Adrenal gland (tissue), 12 donors: ENCODE results near the gene ARHGAP36. TPM values are rescaled to one million over a fixed set of nuclear protein-coding genes. Genes with fewer than 3 reads are reported as not detected.

Experiments used
- DNase-seq, 7 donors: peaks; one replicate each; pipeline ENCODE4 v3.0.0-alpha.2; 2019 to 2020
- H3K27ac ChIP-seq, 5 donors: fragments of 200-600 bp; sonication (generic) in 4 of 5; 1 replicate in 3 of 5; 2 replicates in 2 of 5; pipeline versions ENCODE4 v1.5.1 to v1.8.0; 2016 to 2020; ENCODE audit warnings: mild to moderate bottlenecking in 1 of 5
- H3K27me3 ChIP-seq: fragments of 200-600 bp; 2 replicates; pipeline ENCODE4 v1.8.0; 2021
- H3K36me3 ChIP-seq, 2 donors: fragments of 200-600 bp; replicated peaks in 1 of 2; 1 replicate in 1 of 2; 2 replicates in 1 of 2; pipeline versions ENCODE4 v1.5.1 to v1.8.0; 2018 to 2022
- H3K4me1 ChIP-seq, 2 donors: fragments of 200-600 bp; replicated peaks in 1 of 2; 1 replicate in 1 of 2; 2 replicates in 1 of 2; pipeline versions ENCODE4 v1.5.1 to v1.8.0; 2018 to 2021
- H3K4me3 ChIP-seq, 4 donors: fragments of 200-600 bp; sonication (generic) in 3 of 4; one replicate each; pipeline ENCODE4 v1.5.1; 2016 to 2018
- H3K9me3 ChIP-seq, 3 donors: fragments of 200-600 bp; sonication (generic) in 1 of 3; replicated peaks in 1 of 3; 1 replicate in 2 of 3; 2 replicates in 1 of 3; pipeline versions ENCODE4 v1.5.1 to v1.8.0; 2016 to 2021
- POLR2A ChIP-seq, 2 donors: fragments of 450-650 bp; IDR thresholded peaks; one replicate each; pipeline ENCODE4 v1.6.1; 2017; ENCODE audit warnings: antibody characterized with exemption in 2 of 2, mild to moderate bottlenecking in 2 of 2, moderate library complexity in 1 of 2
- WGBS, 4 donors: extraction: QIAGEN DNeasy Blood & Tissue Kit in 2 of 4; methylation state at CpG; one replicate each; pipeline versions ENCODE4 v1.1.5 to v1.1.7; 2013 to 2017; 5-methylcytosine and 5-hydroxymethylcytosine counted together
- intact Hi-C, 2 donors: fragments of 100-400 bp; cut with DNase I; formaldehyde crosslinking; loops; one replicate each; pipeline versions ENCODE4 v1.14.1 to v1.15.0; 2022 to 2023
- polyA plus RNA-seq, 3 donors: library from polyadenylated mRNA; stranded (reverse); fragments of 200-250 nt in 2 of 3; fragments of 350-450 nt in 1 of 3; fragmentation: Illumina TruSeq in 1 of 3; extraction: RNeasy Lipid Tissue Mini Kit (QIAGEN cat#74804) in 1 of 3; gene quantifications; one replicate each; pipeline ENCODE4 v1.2.3, GENCODE V29; 2013 to 2014
- total RNA-seq, 9 donors: library from RNA; depleted of rRNA in 4 of 9; stranded (reverse); fragments of >200 nt in 4 of 9; fragments of 120-200 nt in 1 of 9; fragmentation: NEBNext Ultra II Directional in 1 of 9; extraction: Animal tissue kit (Norgen Biotek cat#: 25700) in 1 of 9; gene quantifications; one replicate each; pipeline versions ENCODE4 v1.1.0 to v1.2.4, GENCODE V29; 2013 to 2023
- TF ChIP-seq, protein P1 (sequence below), 6 experiments: fragments of 450-650 bp in 4 of 6; fragments of 200-600 bp in 2 of 6; sonication (generic) in 1 of 6; IDR thresholded peaks; 1 replicate in 5 of 6; 2 replicates in 1 of 6; pipeline versions ENCODE4 v1.5.1 to v1.8.0; 2016 to 2021; ENCODE audit warnings: antibody characterized with exemption in 6 of 6, mild to moderate bottlenecking in 2 of 6, moderate library complexity in 1 of 6
- donor health status: healthy with polysubstance abuse.
- donor health status: Bipolar disorder and iron deficiency.
- donor health status: DM: yes; HTN: yes; CAD: no.
- donor health status: DM: no; HTN: no; CAD: no.
- donor health status: DM: no; HTN: no; CAD: no.
- donor health status: DM: yes; HTN: yes; CAD: no.

The ARHGAP36 gene
- total and polyA plus RNA-seq, 12 donors = 0.12 to 317 (median 13.6) TPM; not detected in 1

GRCh38 chrX:131139072-131139471, 80.9 kb downstream of the ARHGAP36 start:
- WGBS, 4 donors = 77 to 100% (median 85%) methylated on average over 2 of the region's 2 CpGs
- Histone ChIP-seq H3K4me1 (no peaks in the 10 kb centered on the region), H3K4me3 (no peak overlapping the region), H3K9me3 (no peaks in the 10 kb centered on the region), H3K36me3 (no peaks in the 10 kb centered on the region), H3K27ac (no peak overlapping the region), H3K27me3 (no peaks in the 10 kb centered on the region)
- intact Hi-C loops = no loop called here
- TF ChIP-seq POLR2A (IDR thresholded peaks at IDR 0.05) = no peak
- TF ChIP-seq, protein P1, sequence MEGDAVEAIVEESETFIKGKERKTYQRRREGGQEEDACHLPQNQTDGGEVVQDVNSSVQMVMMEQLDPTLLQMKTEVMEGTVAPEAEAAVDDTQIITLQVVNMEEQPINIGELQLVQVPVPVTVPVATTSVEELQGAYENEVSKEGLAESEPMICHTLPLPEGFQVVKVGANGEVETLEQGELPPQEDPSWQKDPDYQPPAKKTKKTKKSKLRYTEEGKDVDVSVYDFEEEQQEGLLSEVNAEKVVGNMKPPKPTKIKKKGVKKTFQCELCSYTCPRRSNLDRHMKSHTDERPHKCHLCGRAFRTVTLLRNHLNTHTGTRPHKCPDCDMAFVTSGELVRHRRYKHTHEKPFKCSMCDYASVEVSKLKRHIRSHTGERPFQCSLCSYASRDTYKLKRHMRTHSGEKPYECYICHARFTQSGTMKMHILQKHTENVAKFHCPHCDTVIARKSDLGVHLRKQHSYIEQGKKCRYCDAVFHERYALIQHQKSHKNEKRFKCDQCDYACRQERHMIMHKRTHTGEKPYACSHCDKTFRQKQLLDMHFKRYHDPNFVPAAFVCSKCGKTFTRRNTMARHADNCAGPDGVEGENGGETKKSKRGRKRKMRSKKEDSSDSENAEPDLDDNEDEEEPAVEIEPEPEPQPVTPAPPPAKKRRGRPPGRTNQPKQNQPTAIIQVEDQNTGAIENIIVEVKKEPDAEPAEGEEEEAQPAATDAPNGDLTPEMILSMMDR (IDR thresholded peaks at IDR 0.05) = no peak
- no peak for DNase-seq

Other genes with a start within 250 kb of the ARHGAP36 start
- 10 to 100 TPM; 11.8 to 31.7 (median 20.9) TPM for gene ENOX2, start 155.1 kb upstream of the ARHGAP36 start, total RNA-seq
- gene ENOX2, start 155.1 kb upstream of the ARHGAP36 start, polyA plus RNA-seq = 10 to 100 TPM in 1 of 3 donors, 1 to 10 TPM in 2; 3.4 to 18.1 (median 4.5) TPM
- gene IGSF1, start 231.0 kb downstream of the ARHGAP36 start, total RNA-seq = 10 to 100 TPM in 1 of 9 donors, 1 to 10 TPM in 5, under 1 TPM in 3; 0.19 to 11.0 (median 2.2) TPM
- 10 to 100 TPM in 1 of 3 donors, 1 to 10 TPM in 2; 1.7 to 19.8 (median 2.7) TPM for gene IGSF1, start 231.0 kb downstream of the ARHGAP36 start, polyA plus RNA-seq